A172 (cell line): ENCODE data around the gene NTM. TPM values are rescaled to one million over a fixed set of nuclear protein-coding genes. Genes with fewer than 3 reads are reported as not detected.

Experiments
- DNase-seq: peaks from one replicate; pipeline ENCODE4 v3.0.0-alpha.2; 2015; ENCODE audit warnings: low spot score
- total RNA-seq: library from RNA; depleted of rRNA; stranded (reverse); fragments of >200 nt; shearing (Covaris generic); gene quantifications from 2 replicates; pipeline ENCODE4 v1.2.3, GENCODE V29; 2014

NTM gene
- total RNA-seq, 1 experiment from 2014 or later: 1.4 TPM

GRCh38 chr11:132072858-132073211 is 702.4 kb downstream of the NTM start:
- no peak for DNase-seq

GRCh38 chr11:132073787-132074186 is 703.4 kb downstream of the NTM start:
- DNase-seq: no peak

GRCh38 chr11:132075447-132075846 is 705.0 kb downstream of the NTM start:
- DNase-seq: no peak

GRCh38 chr11:132077416-132077815 is 707.0 kb downstream of the NTM start:
- no peak for DNase-seq

GRCh38 chr11:132078264-132079076 is 708.1 kb downstream of the NTM start:
- no peak for DNase-seq

GRCh38 chr11:132080127-132080526 is 709.7 kb downstream of the NTM start:
- peak; percentile 40 for DNase-seq

GRCh38 chr11:132082566-132082965 is 712.2 kb downstream of the NTM start:
- no peak for DNase-seq

- DNase-seq: no peak
These were observed 714.0 kb downstream of the NTM start for GRCh38 chr11:132084433-132084832.

- no peak for DNase-seq
These were observed 716.7 kb downstream of the NTM start for GRCh38 chr11:132087148-132087547.

GRCh38 chr11:132088551-132088950 is 718.1 kb downstream of the NTM start:
- DNase-seq: no peak

GRCh38 chr11:132093536-132094259 is 723.3 kb downstream of the NTM start:
- no peak for DNase-seq

GRCh38 chr11:132094598-132094997 is 724.2 kb downstream of the NTM start:
- DNase-seq: no peak

GRCh38 chr11:132095230-132096131 is 725.1 kb downstream of the NTM start:
- no peak for DNase-seq

GRCh38 chr11:132096132-132096825 is 725.9 kb downstream of the NTM start:
- no peak for DNase-seq

- no peak for DNase-seq
These were observed 729.3 kb downstream of the NTM start for GRCh38 chr11:132099692-132100091.

GRCh38 chr11:132100583-132100982 is 730.2 kb downstream of the NTM start:
- no peak for DNase-seq

GRCh38 chr11:132101881-132102280 is 731.5 kb downstream of the NTM start:
- DNase-seq: no peak

GRCh38 chr11:132103021-132103420 is 732.6 kb downstream of the NTM start:
- DNase-seq: no peak

- DNase-seq: peak; percentile 65
These were observed 735.9 kb downstream of the NTM start for GRCh38 chr11:132106096-132106982.

- no peak for DNase-seq
These were observed 740.9 kb downstream of the NTM start for GRCh38 chr11:132111316-132111715.

- DNase-seq: peak; percentile 28
These were observed 741.4 kb downstream of the NTM start for GRCh38 chr11:132111838-132112237.
